Ovary (tissue), 9 donors: ENCODE data around the gene TDP1. TPM values are rescaled to one million over a fixed set of nuclear protein-coding genes. Genes with fewer than 3 reads are reported as not detected.

Source experiments
- DNase-seq, 5 donors: peaks; one replicate each; pipeline ENCODE4 v3.0.0-alpha.2; 2019 to 2020
- H3K27ac ChIP-seq, 2 donors: fragments of 200-600 bp; one replicate each; pipeline versions ENCODE4 v1.5.1 to v1.8.0; 2019 to 2022
- H3K27me3 ChIP-seq: fragments of 200-600 bp; one replicate; pipeline ENCODE4 v1.8.0; 2022
- H3K36me3 ChIP-seq: fragments of 200-600 bp; sonication (generic); one replicate; pipeline ENCODE4 v1.5.1; 2019
- H3K4me1 ChIP-seq: one replicate; pipeline ENCODE4 v1.8.1; 2013; ENCODE audit warnings: mild to moderate bottlenecking, moderate library complexity; ENCODE audit not compliant: insufficient read depth
- H3K4me3 ChIP-seq: fragments of 200-600 bp; sonication (generic); one replicate; pipeline ENCODE4 v1.5.1; 2017
- H3K9me3 ChIP-seq, 2 donors: fragments of 200-600 bp in 1 of 2; sonication (generic) in 1 of 2; one replicate each; pipeline versions ENCODE4 v1.5.1 to v1.8.1; 2013 to 2019; ENCODE audit warnings: mild to moderate bottlenecking in 1 of 2, moderate library complexity in 1 of 2
- EP300 ChIP-seq: sonication (generic); formaldehyde crosslinking; IDR thresholded peaks from one replicate; pipeline ENCODE4 v1.6.1; 2017; ENCODE audit warnings: antibody characterized with exemption
- POLR2A ChIP-seq: fragments of 450-650 bp; IDR thresholded peaks from one replicate; pipeline ENCODE4 v1.6.1; 2017; ENCODE audit warnings: antibody characterized with exemption, mild to moderate bottlenecking, moderate library complexity
- WGBS, 3 donors: extraction: QIAGEN DNeasy Blood & Tissue Kit in 1 of 3; methylation state at CpG; one replicate each; pipeline versions ENCODE4 v1.1.5 to v1.1.7; 2013 to 2017; 5-methylcytosine and 5-hydroxymethylcytosine counted together
- intact Hi-C, 4 donors: fragments of 100-400 bp; cut with DNase I; formaldehyde crosslinking; loops; one replicate each; pipeline versions ENCODE4 v1.11.0 to v1.15.1; 2022 to 2023
- polyA plus RNA-seq, 2 donors: library from polyadenylated mRNA; stranded (reverse); fragments of 200-250 nt in 1 of 2; fragments of 350-450 nt in 1 of 2; fragmentation: Illumina TruSeq in 1 of 2; extraction: RNeasy Lipid Tissue Mini Kit (QIAGEN cat#74804) in 1 of 2; gene quantifications; one replicate each; pipeline ENCODE4 v1.2.3, GENCODE V29; 2013 to 2014
- total RNA-seq, 7 donors: library from RNA; depleted of rRNA in 2 of 7; stranded (reverse); fragments of >200 nt in 2 of 7; fragmentation: NEBNext Ultra II Directional in 3 of 7; extraction: Animal tissue kit (Norgen Biotek cat#: 25700) in 3 of 7; gene quantifications; one replicate each; pipeline versions ENCODE4 v1.1.0 to v1.2.4, GENCODE V29; 2016 to 2023
- TF ChIP-seq, protein P1 (sequence below), 3 donors: fragments of 450-650 bp in 2 of 3; fragments of 200-600 bp in 1 of 3; IDR thresholded peaks; one replicate each; pipeline versions ENCODE4 v1.5.1 to v1.8.0; 2016 to 2022; ENCODE audit warnings: antibody characterized with exemption in 3 of 3, mild to moderate bottlenecking in 1 of 3
- donor health status: DM: no; HTN: no; CAD: no; lungs with moderate emphysema.
- donor health status: DM: no; HTN: no; CAD: no.
- donor health status: Bipolar disorder and iron deficiency.
- donor health status: DM: yes; HTN: yes; CAD: no.
- donor health status: DM: no; HTN: no; CAD: no.
- donor health status: DM: yes; HTN: yes; CAD: no.

TDP1 gene
- total and polyA plus RNA-seq, 9 donors, result 5.4 to 14.5 (median 9.9) TPM

DNA sequence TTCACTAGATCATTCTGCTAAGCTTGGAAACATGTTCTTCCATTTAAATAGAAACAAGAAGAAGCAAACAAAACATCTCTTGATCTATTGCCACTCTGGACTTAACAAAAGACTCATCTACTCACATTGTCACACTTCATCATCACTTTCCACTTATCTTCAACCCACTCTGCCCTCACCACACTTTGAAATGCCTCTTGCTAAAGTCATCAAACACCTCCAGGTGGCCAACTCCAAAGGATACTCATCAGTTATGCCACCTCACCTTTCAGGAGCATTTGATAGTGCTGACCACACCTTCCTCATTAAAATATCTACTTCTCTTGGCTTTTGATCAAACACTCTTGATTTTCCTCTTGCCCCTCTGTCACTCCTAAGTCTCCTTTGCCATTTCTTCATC is 8.4 kb upstream of the TDP1 start:
- Histone ChIP-seq H3K36me3 (no peaks in the 10 kb centered on the region), H3K4me3 (no peak overlapping the region), H3K4me1 (no peaks in the 10 kb centered on the region), H3K27me3 (no peaks in the 10 kb centered on the region), H3K9me3 (no peaks in the 10 kb centered on the region), H3K27ac (no peak overlapping the region)
- TF ChIP-seq EP300 (no peak), POLR2A (no peak)
- TF ChIP-seq, protein P1, sequence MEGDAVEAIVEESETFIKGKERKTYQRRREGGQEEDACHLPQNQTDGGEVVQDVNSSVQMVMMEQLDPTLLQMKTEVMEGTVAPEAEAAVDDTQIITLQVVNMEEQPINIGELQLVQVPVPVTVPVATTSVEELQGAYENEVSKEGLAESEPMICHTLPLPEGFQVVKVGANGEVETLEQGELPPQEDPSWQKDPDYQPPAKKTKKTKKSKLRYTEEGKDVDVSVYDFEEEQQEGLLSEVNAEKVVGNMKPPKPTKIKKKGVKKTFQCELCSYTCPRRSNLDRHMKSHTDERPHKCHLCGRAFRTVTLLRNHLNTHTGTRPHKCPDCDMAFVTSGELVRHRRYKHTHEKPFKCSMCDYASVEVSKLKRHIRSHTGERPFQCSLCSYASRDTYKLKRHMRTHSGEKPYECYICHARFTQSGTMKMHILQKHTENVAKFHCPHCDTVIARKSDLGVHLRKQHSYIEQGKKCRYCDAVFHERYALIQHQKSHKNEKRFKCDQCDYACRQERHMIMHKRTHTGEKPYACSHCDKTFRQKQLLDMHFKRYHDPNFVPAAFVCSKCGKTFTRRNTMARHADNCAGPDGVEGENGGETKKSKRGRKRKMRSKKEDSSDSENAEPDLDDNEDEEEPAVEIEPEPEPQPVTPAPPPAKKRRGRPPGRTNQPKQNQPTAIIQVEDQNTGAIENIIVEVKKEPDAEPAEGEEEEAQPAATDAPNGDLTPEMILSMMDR (IDR thresholded peaks at IDR 0.05), result no peak
- intact Hi-C loops, result loop anchor here in 1 of 4 donors (10.0 kb wide), 1 partner anchor 1327 kb away; no protein-coding TSS in a partner anchor
- DNase-seq, result no peak

DNA sequence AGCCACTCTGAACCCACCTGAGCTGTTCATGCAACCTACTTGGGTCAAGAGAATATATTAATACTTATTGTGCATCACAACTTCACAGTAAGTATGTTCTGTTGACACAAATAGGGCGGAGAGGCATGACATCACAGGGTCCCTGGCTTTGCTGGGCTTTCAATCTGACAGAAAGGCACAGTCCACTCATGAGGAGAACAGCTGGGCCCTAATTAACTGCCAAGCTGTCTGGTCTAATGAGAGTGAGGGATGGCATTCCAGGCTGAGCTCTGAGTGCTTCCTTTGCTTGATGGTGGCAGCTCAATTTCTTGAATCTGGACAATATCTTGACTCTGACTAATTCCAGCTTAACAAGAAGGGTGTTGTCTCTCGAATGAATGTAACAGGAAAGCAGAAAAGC is 3.2 kb upstream of the TDP1 start:
- intact Hi-C loops, result no loop called here
- no peaks in the 10 kb centered on the region for H3K36me3 ChIP-seq
- no peaks in the 10 kb centered on the region for H3K27me3 ChIP-seq
- no peak overlapping the region for H3K27ac ChIP-seq
- 89 to 94% (median 90%) methylated on average over 2 of the region's 2 CpGs for WGBS, 3 donors
- H3K4me3 ChIP-seq, result no peak overlapping the region
- peaks cover 4% of the 10 kb centered on the region for H3K4me1 ChIP-seq
- H3K9me3 ChIP-seq, result no peaks in the 10 kb centered on the region
- TF ChIP-seq POLR2A (no peak), EP300 (no peak)
- TF ChIP-seq, protein P1 (IDR thresholded peaks at IDR 0.05), result no peak
- DNase-seq, result no peak

DNA sequence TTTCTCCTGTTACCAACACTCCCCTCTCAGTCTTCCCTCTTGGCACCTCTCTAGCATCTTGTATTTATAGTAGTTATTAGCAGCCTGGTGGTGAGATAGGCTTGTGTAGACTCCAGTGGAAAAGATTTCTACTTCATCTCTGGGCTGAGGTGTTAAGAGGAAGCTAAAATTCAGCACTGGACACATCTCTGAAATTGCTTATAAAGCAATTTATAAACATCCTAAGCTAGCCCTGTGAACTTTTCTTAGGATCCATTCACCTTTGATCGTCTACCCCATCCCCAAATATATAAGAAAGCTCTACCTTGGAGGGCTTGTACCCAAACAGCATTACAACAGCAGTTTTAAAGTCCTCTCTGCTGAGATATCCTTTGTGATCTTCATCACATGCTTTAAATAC is 2.1 kb upstream of the TDP1 start:
- Histone ChIP-seq H3K9me3 (no peaks in the 10 kb centered on the region), H3K27me3 (no peaks in the 10 kb centered on the region), H3K4me1 (peaks cover 4% of the 10 kb centered on the region), H3K4me3 (no peak overlapping the region), H3K36me3 (no peaks in the 10 kb centered on the region), H3K27ac (no peak overlapping the region)
- DNase-seq, result no peak
- TF ChIP-seq, protein P1 (IDR thresholded peaks at IDR 0.05), result no peak
- TF ChIP-seq EP300, result no peak
- no peak for TF ChIP-seq POLR2A
- intact Hi-C loops, result no loop called here
- 42 to 63% (median 43%) methylated on average over 1 of the region's 1 CpG for WGBS, 3 donors

DNA sequence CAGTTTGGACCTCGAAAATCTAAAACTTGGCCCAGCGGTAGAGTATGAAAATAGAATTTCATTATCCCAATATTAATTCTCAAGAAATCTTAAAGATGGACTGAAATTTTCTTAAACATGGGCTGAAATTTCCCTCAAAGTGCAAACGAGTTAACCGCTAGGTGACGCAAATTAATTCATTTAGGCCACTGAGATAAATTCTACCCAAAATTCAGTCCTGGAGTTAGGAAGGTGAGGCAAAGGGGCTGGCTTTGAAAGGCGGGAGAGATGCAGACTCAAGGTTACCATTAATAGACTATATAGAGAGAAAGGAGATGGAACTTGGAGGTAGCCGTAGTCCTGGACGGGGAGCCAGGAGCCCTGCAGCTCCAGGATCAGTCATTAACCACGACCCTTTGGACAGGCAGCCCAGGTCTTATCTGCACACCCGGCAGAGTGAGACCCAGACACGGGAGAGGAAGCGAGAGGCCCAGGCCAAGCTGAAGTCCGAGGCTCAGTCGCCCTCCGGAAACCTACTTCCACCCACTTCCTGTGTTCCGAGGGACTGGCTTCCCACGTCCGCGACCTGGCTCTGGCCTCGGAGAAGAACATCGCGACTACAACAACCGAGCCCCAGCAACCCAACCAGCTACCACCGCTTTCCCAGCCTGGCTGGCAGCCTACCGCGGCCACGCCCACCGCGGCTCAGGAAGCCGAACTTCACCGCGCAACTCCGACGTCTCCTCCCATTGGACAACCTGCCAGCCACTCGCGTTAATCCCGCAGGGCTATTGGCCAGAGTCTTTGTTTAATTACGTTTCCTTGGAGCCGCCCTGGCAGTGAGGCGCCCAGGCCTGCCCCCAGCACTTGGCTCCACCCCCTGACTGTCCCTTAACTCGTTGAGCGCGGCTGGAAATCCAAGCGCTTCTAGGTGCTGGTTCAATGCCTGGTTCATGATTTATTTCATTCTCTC is 1.4 kb upstream of the TDP1 start, which contains the start of gene EFCAB11:
Gene EFCAB11, minus strand, starts transcription at position 661 of the 952 bp plus-strand sequence. Its CDS starts 70 bp downstream, at position 591.
- 1 to 2% (median 1%) methylated on average over 44 of the region's 44 CpGs for WGBS, 3 donors
- Histone ChIP-seq H3K4me3 (peak within 1 kb of the TSS; percentile 70), H3K27me3 (no peaks in the 10 kb centered on the region), H3K4me1 (peaks cover 4% of the 10 kb centered on the region), H3K9me3 (no peaks in the 10 kb centered on the region), H3K27ac (peak within 1 kb of the TSS in 1 of 2 donors; percentile 80), H3K36me3 (no peaks in the 10 kb centered on the region)
- intact Hi-C loops, result no loop called here
- DNase-seq, result peak; percentile 96 to 98 (median 97)
- TF ChIP-seq, protein P1 (IDR thresholded peaks at IDR 0.05), result no peak
- TF ChIP-seq POLR2A, result no peak
- no peak for TF ChIP-seq EP300
